Mucosa of rectum (tissue), 2 donors: ENCODE data around the gene MSI2.

Experiments used
- H3K27ac ChIP-seq, 2 donors: one replicate each; pipeline ENCODE4 v1.7.0; 2013; ENCODE audit warnings: inconsistent platforms in 2 of 2, low read depth in 2 of 2, low read length in 2 of 2
- H3K27me3 ChIP-seq, 2 donors: one replicate each; pipeline ENCODE4 v1.7.0; 2013; ENCODE audit warnings: low read length in 2 of 2; ENCODE audit not compliant: control insufficient read depth in 2 of 2, insufficient read depth in 2 of 2
- H3K36me3 ChIP-seq, 2 donors: one replicate each; pipeline ENCODE4 v1.7.0; 2013; ENCODE audit warnings: low read length in 2 of 2; ENCODE audit not compliant: control insufficient read depth in 2 of 2, insufficient read depth in 2 of 2
- H3K4me1 ChIP-seq, 2 donors: one replicate each; pipeline ENCODE4 v1.7.0; 2013; ENCODE audit warnings: low read length in 2 of 2, mild to moderate bottlenecking in 1 of 2; ENCODE audit not compliant: control insufficient read depth in 2 of 2, insufficient read depth in 2 of 2
- H3K4me3 ChIP-seq, 2 donors: one replicate each; pipeline ENCODE4 v1.7.0; 2013; ENCODE audit warnings: low read length in 2 of 2
- H3K9ac ChIP-seq, 2 donors: one replicate each; pipeline ENCODE4 v1.7.0; 2013; ENCODE audit warnings: low read length in 2 of 2, low read depth in 1 of 2, mild to moderate bottlenecking in 1 of 2
- H3K9me3 ChIP-seq, 2 donors: one replicate each; pipeline ENCODE4 v1.7.0; 2013; ENCODE audit warnings: low read length in 2 of 2; ENCODE audit not compliant: control insufficient read depth in 2 of 2
- donor health status: healthy.
- donor health status: Normal muscosa, but diverticular disease.

Gene MSI2

DNA sequence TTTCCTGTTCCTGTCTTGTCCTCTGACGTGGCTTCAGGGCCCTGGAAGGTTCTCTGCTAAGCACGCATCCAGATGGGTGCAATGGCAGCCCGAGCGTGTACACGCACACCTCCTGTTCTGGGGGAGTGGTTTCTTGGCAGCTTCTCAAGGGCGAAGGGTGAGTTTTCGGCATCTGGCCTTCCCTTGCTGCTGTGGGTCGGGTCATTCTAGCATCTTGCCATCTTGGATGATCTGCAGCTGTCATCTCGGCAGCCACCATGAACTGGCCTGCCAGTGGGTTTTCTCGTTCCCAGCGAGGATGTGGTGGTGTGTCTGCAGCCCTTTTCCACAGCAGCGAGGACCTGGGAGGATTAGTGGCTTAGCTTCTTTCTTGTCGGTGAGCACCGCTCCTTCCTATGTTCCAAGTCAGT lies 10.6 kb downstream of the MSI2 start:
- H3K27ac ChIP-seq, result no peak overlapping the region
- no peaks in the 10 kb centered on the region for H3K9me3 ChIP-seq
- no peak overlapping the region for H3K9ac ChIP-seq
- no peaks in the 10 kb centered on the region for H3K4me1 ChIP-seq
- peaks cover 20 to 45% of the 10 kb centered on the region in 2 donors for H3K36me3 ChIP-seq
- no peak overlapping the region for H3K4me3 ChIP-seq
- H3K27me3 ChIP-seq, result no peaks in the 10 kb centered on the region

DNA sequence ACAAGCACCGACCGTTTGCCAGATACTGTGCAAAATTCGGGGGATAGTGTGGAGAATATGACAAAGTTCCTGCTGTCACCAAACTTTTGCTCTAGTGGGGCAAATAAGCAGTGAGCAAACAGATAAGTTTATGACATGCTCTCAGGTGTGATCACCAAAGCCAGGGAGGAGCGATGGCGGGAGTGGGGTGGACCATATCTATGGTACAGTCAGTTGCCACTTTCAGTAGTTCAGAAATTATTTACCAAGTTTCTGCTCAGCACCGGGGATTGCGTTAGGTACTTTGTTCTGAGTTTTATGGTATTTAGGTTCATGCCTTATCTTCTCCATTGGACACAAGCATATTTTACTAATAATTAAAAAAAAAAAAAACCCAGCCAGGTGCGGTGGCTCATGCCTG lies 11.9 kb downstream of the MSI2 start:
- Histone ChIP-seq H3K9me3 (no peaks in the 10 kb centered on the region), H3K27ac (no peak overlapping the region), H3K4me1 (no peaks in the 10 kb centered on the region), H3K4me3 (no peak overlapping the region), H3K27me3 (no peaks in the 10 kb centered on the region), H3K9ac (no peak overlapping the region), H3K36me3 (peaks cover 13 to 36% of the 10 kb centered on the region in 2 donors)

DNA sequence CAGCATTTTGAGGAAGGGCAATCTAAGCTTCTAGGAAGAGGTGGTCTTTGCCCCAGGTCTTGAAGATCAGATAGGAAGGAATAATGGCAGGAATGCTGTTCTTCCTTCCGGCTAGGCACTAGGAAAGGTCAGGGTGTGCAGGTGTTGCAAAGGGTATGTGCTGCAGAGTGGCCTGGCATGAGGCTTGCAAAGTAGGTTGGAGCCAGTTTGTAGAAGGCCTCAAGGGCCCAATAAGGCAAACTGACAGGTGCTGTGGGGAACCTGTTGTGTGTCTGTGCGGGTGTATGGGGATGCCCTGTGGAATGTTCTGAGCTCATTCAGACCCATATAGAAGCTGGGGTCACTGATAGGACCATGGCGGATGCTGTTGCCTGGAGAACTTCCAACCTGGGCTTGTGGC lies 12.7 kb downstream of the MSI2 start:
- Histone ChIP-seq H3K27ac (no peak overlapping the region), H3K9ac (no peak overlapping the region), H3K36me3 (peaks cover 13 to 35% of the 10 kb centered on the region in 2 donors)

DNA sequence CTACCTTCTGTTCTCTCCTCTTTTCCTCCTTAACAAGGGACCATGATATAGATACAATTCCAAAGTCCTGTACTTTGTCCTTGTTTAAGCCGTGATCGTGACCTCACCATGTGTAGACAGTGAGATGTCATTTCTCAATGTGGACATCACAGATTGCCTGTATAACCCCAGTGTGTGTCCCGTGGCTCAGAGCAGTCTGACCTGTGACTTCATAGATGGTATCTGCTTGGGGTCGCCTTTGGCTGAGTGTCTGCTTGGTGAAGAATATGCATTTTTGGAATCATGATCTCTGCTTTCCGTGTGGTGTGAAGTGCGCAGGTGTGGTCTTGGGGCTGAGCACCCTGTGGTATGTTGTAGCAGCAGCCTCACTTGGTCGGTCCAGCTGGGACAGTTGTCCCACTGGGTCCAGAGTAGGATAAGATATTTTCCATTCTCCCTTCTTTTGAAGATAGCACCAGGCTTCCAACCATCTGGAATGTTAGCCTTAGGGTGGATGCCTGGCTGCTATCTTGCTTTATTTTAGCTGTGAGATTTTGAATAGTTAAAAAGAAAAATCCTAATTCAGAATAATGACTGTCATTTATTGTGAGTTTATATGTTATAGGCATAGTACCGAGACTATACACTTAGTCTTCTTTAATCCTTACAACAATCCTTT lies 13.4 kb downstream of the MSI2 start:
- Histone ChIP-seq H3K4me1 (no peaks in the 10 kb centered on the region), H3K4me3 (no peak overlapping the region), H3K36me3 (peaks cover 13 to 42% of the 10 kb centered on the region in 2 donors), H3K9ac (no peak overlapping the region), H3K9me3 (no peaks in the 10 kb centered on the region), H3K27me3 (no peaks in the 10 kb centered on the region), H3K27ac (no peak overlapping the region)

More for the DNA sequence above, 12.7 kb downstream of the MSI2 start:
- Histone ChIP-seq H3K27me3 (no peaks in the 10 kb centered on the region), H3K4me3 (no peak overlapping the region), H3K9me3 (no peaks in the 10 kb centered on the region), H3K4me1 (no peaks in the 10 kb centered on the region)

DNA sequence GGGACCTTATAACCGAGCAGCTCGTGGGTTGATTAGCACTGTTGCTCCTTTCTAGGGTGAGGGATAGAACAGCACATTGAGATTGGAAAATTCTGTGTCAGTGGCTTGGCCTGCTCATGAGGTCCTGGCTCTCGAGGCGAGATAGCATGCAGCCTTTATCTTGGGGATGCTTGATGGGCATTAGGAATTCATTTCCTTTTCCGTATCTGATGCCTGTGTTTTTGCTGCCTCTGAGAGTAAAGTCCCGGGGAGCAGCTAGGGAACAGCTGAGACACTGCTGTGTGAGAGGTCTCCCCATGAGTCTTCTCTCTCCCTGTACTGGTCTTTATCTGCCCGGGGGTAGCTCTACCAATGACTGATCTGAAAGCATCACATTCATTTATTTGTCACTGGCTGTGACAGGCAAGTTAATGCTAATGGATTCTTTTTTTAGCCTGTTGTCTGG lies 14.5 kb downstream of the MSI2 start:
- H3K9ac ChIP-seq, result no peak overlapping the region
- no peaks in the 10 kb centered on the region for H3K27me3 ChIP-seq
- H3K36me3 ChIP-seq, result peaks cover 9 to 42% of the 10 kb centered on the region in 2 donors
- no peak overlapping the region for H3K27ac ChIP-seq
- no peak overlapping the region for H3K4me3 ChIP-seq
- H3K4me1 ChIP-seq, result no peaks in the 10 kb centered on the region
- no peaks in the 10 kb centered on the region for H3K9me3 ChIP-seq

DNA sequence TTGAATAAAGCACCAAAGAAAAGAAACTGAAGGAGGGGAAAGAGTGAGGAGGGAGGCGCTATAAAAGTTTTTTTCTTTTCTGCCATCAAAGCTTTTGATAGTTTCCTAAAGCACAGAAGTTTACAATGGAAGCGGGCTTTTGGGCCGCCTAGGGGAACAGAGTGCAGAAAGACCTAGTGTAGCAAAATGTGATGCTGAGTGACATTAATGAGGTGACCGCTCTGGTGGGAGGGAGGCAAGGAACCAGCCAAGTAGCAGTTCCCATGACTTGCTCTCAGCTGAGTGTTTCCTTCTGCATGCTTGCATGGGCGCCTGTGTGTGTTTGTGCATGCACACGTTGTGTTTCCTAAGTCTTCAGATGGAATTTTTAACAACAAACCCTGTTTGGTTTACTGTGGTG lies 15.5 kb downstream of the MSI2 start:
- H3K9ac ChIP-seq, result no peak overlapping the region
- H3K27me3 ChIP-seq, result no peaks in the 10 kb centered on the region
- H3K9me3 ChIP-seq, result no peaks in the 10 kb centered on the region
- H3K4me3 ChIP-seq, result no peak overlapping the region
- peaks cover 9 to 40% of the 10 kb centered on the region in 2 donors for H3K36me3 ChIP-seq
- H3K4me1 ChIP-seq, result no peaks in the 10 kb centered on the region
- H3K27ac ChIP-seq, result no peak overlapping the region

DNA sequence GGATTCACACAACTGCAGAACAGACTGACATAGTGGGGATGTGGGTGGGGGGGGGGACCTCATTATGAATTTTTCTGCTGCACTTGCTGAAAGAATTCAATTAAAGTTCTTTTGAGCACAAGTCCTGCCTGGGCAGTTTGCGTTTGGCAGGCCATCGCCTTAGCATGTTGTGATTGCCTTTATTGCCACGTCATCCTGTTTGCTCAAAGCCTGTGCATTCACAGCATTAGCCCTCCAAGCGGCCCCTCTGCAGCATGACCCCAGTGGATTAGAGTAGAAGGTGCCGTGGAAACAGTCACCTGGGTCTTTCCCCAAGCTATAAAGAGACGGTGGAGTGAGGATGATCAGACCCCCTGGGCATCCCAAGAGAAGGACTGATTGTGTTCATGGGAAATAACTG lies 17.2 kb downstream of the MSI2 start:
- no peaks in the 10 kb centered on the region for H3K9me3 ChIP-seq
- no peak overlapping the region for H3K9ac ChIP-seq
- H3K27me3 ChIP-seq, result no peaks in the 10 kb centered on the region
- peaks cover 3 to 26% of the 10 kb centered on the region in 2 donors for H3K36me3 ChIP-seq
- no peaks in the 10 kb centered on the region for H3K4me1 ChIP-seq
- H3K27ac ChIP-seq, result no peak overlapping the region
- no peak overlapping the region for H3K4me3 ChIP-seq

DNA sequence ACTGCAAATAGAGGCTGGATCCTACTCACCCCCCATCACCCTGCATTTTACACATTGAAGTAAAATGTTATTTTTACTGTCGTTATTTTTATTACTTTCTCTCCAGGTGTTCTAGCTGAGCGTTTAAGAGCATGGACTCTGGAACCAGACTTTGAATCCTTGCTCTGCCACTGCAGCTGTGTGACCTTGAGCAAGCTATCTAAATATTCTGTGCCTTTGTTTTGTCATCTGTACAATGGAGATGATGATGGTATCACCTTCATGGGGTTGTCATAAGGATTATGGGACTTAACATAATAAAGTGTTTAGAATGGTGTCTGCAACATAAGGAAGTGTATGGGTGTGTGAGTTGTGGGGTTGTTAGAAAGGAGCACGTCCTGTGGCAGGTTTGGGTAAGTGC lies 17.8 kb downstream of the MSI2 start:
- H3K9ac ChIP-seq, result no peak overlapping the region

DNA sequence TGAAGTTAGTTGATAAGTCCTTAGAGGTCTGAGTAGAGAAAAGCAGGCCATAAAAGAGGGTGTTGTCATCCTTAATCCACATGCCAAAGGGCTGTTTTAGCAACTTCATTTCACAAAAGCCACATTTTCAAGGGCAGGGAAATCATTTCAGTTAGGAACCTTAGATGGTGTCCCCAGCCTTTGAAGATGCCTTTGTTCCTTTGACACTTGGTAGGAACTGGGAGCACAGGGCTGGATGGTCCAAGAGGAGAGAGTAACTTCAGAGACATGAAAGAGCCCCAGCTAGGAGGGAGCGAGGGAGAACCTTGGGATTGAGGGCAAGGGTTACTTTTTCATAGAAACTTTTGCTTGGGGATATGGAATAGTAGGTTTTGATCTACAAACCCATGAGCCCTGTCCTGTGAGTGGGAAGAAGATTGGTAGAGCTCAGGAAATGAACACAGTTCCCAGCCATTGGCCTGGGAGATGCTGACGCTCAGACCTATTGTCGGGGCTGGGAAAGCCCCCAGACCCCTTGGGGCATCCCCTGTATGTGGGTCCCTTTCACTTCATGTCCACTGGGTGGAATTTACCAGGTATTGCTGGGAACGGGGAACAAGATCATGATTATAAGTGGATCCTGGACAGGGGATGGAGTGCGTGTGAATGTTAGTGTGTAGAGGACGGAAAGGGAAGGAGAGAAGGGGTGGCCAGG lies 18.9 kb downstream of the MSI2 start:
- no peak overlapping the region for H3K27ac ChIP-seq
- H3K36me3 ChIP-seq, result peaks cover 7 to 24% of the 10 kb centered on the region in 2 donors
- no peaks in the 10 kb centered on the region for H3K27me3 ChIP-seq
- no peak overlapping the region for H3K4me3 ChIP-seq
- H3K9ac ChIP-seq, result no peak overlapping the region
- no peaks in the 10 kb centered on the region for H3K9me3 ChIP-seq
- no peaks in the 10 kb centered on the region for H3K4me1 ChIP-seq

More for the DNA sequence above, 17.8 kb downstream of the MSI2 start:
- Histone ChIP-seq H3K27me3 (no peaks in the 10 kb centered on the region), H3K9me3 (no peaks in the 10 kb centered on the region), H3K36me3 (peaks cover 7 to 28% of the 10 kb centered on the region in 2 donors), H3K4me1 (no peaks in the 10 kb centered on the region), H3K4me3 (no peak overlapping the region), H3K27ac (no peak overlapping the region)

DNA sequence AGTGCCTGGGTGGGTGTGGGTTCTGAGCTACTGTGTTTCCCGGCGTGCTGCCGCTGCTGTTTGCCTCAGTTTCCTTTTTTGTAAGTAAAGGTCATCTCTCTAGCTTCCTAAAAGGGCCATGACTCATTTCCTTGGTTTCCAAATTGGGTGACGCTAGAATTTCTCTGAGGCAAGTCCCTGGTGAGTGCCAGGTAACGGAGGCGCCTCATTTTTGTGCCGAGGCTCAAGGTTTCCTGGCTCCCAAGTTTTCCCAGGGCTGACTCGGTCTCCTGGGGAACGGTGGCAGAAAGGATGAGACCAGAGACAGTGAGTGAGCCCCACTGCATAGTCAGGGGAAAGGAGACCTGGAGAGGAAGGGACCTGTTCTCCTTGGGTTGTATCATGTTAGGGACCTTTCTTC lies 20.3 kb downstream of the MSI2 start:
- Histone ChIP-seq H3K27ac (no peak overlapping the region), H3K36me3 (peaks cover 8 to 18% of the 10 kb centered on the region in 2 donors)

More for the DNA sequence above, 20.3 kb downstream of the MSI2 start:
- H3K27me3 ChIP-seq, result no peaks in the 10 kb centered on the region
- H3K4me3 ChIP-seq, result no peak overlapping the region
- H3K9me3 ChIP-seq, result no peaks in the 10 kb centered on the region
- no peak overlapping the region for H3K9ac ChIP-seq
- no peaks in the 10 kb centered on the region for H3K4me1 ChIP-seq
